GM18858 (cell line): ENCODE results near the gene IFITM10.

Source experiments
- ATAC-seq: cut with Tn5 transposase; IDR thresholded peaks from one replicate; pipeline ENCODE4 v1.9.1; 2021; ENCODE audit not compliant: unreplicated experiment

The IFITM10 gene

GRCh38 chr11:1753229-1753928 is 3.0 kb upstream of the IFITM10 start:
- ATAC-seq, result no peak

GRCh38 chr11:1752907-1753228 is 2.5 kb upstream of the IFITM10 start:
- ATAC-seq, result no peak

GRCh38 chr11:1751999-1752906 is 1.9 kb upstream of the IFITM10 start:
- no peak for ATAC-seq

- ATAC-seq, result no peak
Observed at GRCh38 chr11:1751531-1751921, 1.1 kb upstream of the IFITM10 start.

- ATAC-seq, result no peak
Observed at GRCh38 chr11:1750840-1751530, 590 bp upstream of the IFITM10 start.

GRCh38 chr11:1749395-1750351 is 722 bp downstream of the IFITM10 start:
- no peak for ATAC-seq

GRCh38 chr11:1748636-1749394 is 1.6 kb downstream of the IFITM10 start:
- ATAC-seq, result no peak

- ATAC-seq, result no peak
Observed at GRCh38 chr11:1747753-1748635, 2.4 kb downstream of the IFITM10 start.

GRCh38 chr11:1746956-1747752 is 3.2 kb downstream of the IFITM10 start:
- no peak for ATAC-seq

GRCh38 chr11:1746511-1746931 is 3.9 kb downstream of the IFITM10 start:
- no peak for ATAC-seq

GRCh38 chr11:1745701-1746320 is 4.6 kb downstream of the IFITM10 start:
- ATAC-seq, result no peak

GRCh38 chr11:1744891-1745700 is 5.3 kb downstream of the IFITM10 start:
- ATAC-seq, result no peak

- no peak for ATAC-seq
Observed at GRCh38 chr11:1744137-1744886, 6.1 kb downstream of the IFITM10 start.

- ATAC-seq, result no peak
Observed at GRCh38 chr11:1743585-1744136, 6.7 kb downstream of the IFITM10 start.

GRCh38 chr11:1742869-1743584 is 7.4 kb downstream of the IFITM10 start:
- ATAC-seq, result no peak
